SH-SY5Y (cell line): Measurements from ENCODE around the gene FAIM2.

Experiments
- GATA2 ChIP-seq: IDR thresholded peaks from 2 replicates; pipeline ENCODE4 v1.6.1; 2011; ENCODE audit warnings: mild to moderate bottlenecking, low read depth, low read length
- GATA3 ChIP-seq: IDR thresholded peaks from 2 replicates; pipeline ENCODE4 v1.6.1; 2011; ENCODE audit warnings: low read depth, mild to moderate bottlenecking, low read length, moderate library complexity

- no peak for TF ChIP-seq GATA3
- no peak for TF ChIP-seq GATA2
These were observed 82.1 kb downstream of the FAIM2 start for GRCh38 chr12:49821373-49822287.
